Ovary (tissue), 9 donors: ENCODE data around the gene LRMDA. TPM values are rescaled to one million over a fixed set of nuclear protein-coding genes. Genes with fewer than 3 reads are reported as not detected.

ENCODE experiments used
- DNase-seq, 5 donors: peaks; one replicate each; pipeline ENCODE4 v3.0.0-alpha.2; 2019 to 2020
- H3K27ac ChIP-seq, 2 donors: fragments of 200-600 bp; one replicate each; pipeline versions ENCODE4 v1.5.1 to v1.8.0; 2019 to 2022
- H3K27me3 ChIP-seq: fragments of 200-600 bp; one replicate; pipeline ENCODE4 v1.8.0; 2022
- H3K36me3 ChIP-seq: fragments of 200-600 bp; sonication (generic); one replicate; pipeline ENCODE4 v1.5.1; 2019
- H3K4me1 ChIP-seq: one replicate; pipeline ENCODE4 v1.8.1; 2013; ENCODE audit warnings: mild to moderate bottlenecking, moderate library complexity; ENCODE audit not compliant: insufficient read depth
- H3K4me3 ChIP-seq: fragments of 200-600 bp; sonication (generic); one replicate; pipeline ENCODE4 v1.5.1; 2017
- H3K9me3 ChIP-seq, 2 donors: fragments of 200-600 bp in 1 of 2; sonication (generic) in 1 of 2; one replicate each; pipeline versions ENCODE4 v1.5.1 to v1.8.1; 2013 to 2019; ENCODE audit warnings: mild to moderate bottlenecking in 1 of 2, moderate library complexity in 1 of 2
- EP300 ChIP-seq: sonication (generic); formaldehyde crosslinking; IDR thresholded peaks from one replicate; pipeline ENCODE4 v1.6.1; 2017; ENCODE audit warnings: antibody characterized with exemption
- POLR2A ChIP-seq: fragments of 450-650 bp; IDR thresholded peaks from one replicate; pipeline ENCODE4 v1.6.1; 2017; ENCODE audit warnings: antibody characterized with exemption, mild to moderate bottlenecking, moderate library complexity
- WGBS, 3 donors: extraction: QIAGEN DNeasy Blood & Tissue Kit in 1 of 3; methylation state at CpG; one replicate each; pipeline versions ENCODE4 v1.1.5 to v1.1.7; 2013 to 2017; 5-methylcytosine and 5-hydroxymethylcytosine counted together
- intact Hi-C, 4 donors: fragments of 100-400 bp; cut with DNase I; formaldehyde crosslinking; loops; one replicate each; pipeline versions ENCODE4 v1.11.0 to v1.15.1; 2022 to 2023
- polyA plus RNA-seq, 2 donors: library from polyadenylated mRNA; stranded (reverse); fragments of 200-250 nt in 1 of 2; fragments of 350-450 nt in 1 of 2; fragmentation: Illumina TruSeq in 1 of 2; extraction: RNeasy Lipid Tissue Mini Kit (QIAGEN cat#74804) in 1 of 2; gene quantifications; one replicate each; pipeline ENCODE4 v1.2.3, GENCODE V29; 2013 to 2014
- total RNA-seq, 7 donors: library from RNA; depleted of rRNA in 2 of 7; stranded (reverse); fragments of >200 nt in 2 of 7; fragmentation: NEBNext Ultra II Directional in 3 of 7; extraction: Animal tissue kit (Norgen Biotek cat#: 25700) in 3 of 7; gene quantifications; one replicate each; pipeline versions ENCODE4 v1.1.0 to v1.2.4, GENCODE V29; 2016 to 2023
- TF ChIP-seq, protein P1 (sequence below), 3 donors: fragments of 450-650 bp in 2 of 3; fragments of 200-600 bp in 1 of 3; IDR thresholded peaks; one replicate each; pipeline versions ENCODE4 v1.5.1 to v1.8.0; 2016 to 2022; ENCODE audit warnings: antibody characterized with exemption in 3 of 3, mild to moderate bottlenecking in 1 of 3
- donor health status: DM: no; HTN: no; CAD: no; lungs with moderate emphysema.
- donor health status: DM: no; HTN: no; CAD: no.
- donor health status: Bipolar disorder and iron deficiency.
- donor health status: DM: yes; HTN: yes; CAD: no.
- donor health status: DM: no; HTN: no; CAD: no.
- donor health status: DM: yes; HTN: yes; CAD: no.

LRMDA gene
- total and polyA plus RNA-seq, 9 donors, result 14.8 to 30.7 (median 22.9) TPM

DNA sequence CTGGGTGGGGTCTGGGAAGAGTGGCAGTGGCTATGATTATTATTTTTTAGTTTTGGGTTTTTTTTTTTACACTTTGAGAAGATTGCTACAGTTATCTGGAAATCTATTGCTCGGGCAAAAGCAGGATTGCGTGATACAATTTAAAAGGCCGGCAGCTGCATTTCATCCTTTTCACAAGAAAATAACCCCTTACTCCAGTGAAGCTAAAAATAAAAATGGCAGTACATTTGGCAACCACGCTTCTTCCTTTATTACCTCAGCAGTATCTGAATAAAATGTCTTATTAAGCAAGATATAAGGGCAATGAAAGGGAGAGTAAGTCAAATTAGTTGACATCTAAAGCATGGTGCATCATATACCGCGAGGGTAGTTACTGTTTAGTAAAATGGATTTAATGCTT lies 496.8 kb downstream of the LRMDA start:
- Histone ChIP-seq H3K27ac (no peak overlapping the region), H3K36me3 (no peaks in the 10 kb centered on the region), H3K9me3 (no peaks in the 10 kb centered on the region), H3K27me3 (no peaks in the 10 kb centered on the region), H3K4me3 (no peak overlapping the region), H3K4me1 (no peaks in the 10 kb centered on the region)
- DNase-seq, result no peak
- TF ChIP-seq, protein P1, sequence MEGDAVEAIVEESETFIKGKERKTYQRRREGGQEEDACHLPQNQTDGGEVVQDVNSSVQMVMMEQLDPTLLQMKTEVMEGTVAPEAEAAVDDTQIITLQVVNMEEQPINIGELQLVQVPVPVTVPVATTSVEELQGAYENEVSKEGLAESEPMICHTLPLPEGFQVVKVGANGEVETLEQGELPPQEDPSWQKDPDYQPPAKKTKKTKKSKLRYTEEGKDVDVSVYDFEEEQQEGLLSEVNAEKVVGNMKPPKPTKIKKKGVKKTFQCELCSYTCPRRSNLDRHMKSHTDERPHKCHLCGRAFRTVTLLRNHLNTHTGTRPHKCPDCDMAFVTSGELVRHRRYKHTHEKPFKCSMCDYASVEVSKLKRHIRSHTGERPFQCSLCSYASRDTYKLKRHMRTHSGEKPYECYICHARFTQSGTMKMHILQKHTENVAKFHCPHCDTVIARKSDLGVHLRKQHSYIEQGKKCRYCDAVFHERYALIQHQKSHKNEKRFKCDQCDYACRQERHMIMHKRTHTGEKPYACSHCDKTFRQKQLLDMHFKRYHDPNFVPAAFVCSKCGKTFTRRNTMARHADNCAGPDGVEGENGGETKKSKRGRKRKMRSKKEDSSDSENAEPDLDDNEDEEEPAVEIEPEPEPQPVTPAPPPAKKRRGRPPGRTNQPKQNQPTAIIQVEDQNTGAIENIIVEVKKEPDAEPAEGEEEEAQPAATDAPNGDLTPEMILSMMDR (IDR thresholded peaks at IDR 0.05), result no peak
- no peak for TF ChIP-seq EP300
- TF ChIP-seq POLR2A, result no peak
- WGBS, 3 donors, result 92 to 94% (median 93%) methylated on average over 6 of the region's 6 CpGs
- intact Hi-C loops, result no loop called here

DNA sequence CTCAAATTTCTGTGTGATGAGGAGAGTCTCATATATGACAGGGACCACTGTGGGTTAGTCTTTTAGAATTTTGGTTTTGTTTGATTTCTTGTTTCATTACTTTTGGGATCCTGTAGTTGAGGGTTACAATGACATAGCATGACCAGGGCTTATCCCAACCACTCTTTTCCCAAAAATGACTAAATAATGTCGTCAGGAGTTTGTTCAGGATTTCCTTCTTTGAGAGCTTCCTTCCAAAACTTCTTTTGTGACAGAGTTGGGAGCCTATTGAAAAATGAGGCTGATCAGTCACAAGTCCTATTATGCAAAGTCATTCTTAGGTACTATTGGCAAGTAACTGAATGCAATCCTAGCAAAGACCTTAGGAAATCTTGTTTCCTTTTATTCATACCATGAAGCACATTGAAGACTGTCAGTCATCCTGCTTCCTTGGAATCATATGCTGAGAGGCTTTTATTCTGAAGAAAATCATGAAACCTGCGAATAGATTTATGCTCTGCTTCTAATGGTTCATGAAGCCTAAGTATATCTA lies 498.3 kb downstream of the LRMDA start:
- DNase-seq, result no peak
- H3K9me3 ChIP-seq, result no peaks in the 10 kb centered on the region
- TF ChIP-seq, protein P1 (IDR thresholded peaks at IDR 0.05), result no peak
- no peak for TF ChIP-seq EP300
- no peaks in the 10 kb centered on the region for H3K27me3 ChIP-seq
- H3K36me3 ChIP-seq, result no peaks in the 10 kb centered on the region
- intact Hi-C loops, result no loop called here
- no peaks in the 10 kb centered on the region for H3K4me1 ChIP-seq
- H3K4me3 ChIP-seq, result no peak overlapping the region
- no peak overlapping the region for H3K27ac ChIP-seq
- WGBS, 3 donors, result 90 to 92% (median 91%) methylated on average over 2 of the region's 2 CpGs

GRCh38 chr10:75932921-75933320 lies 501.5 kb downstream of the LRMDA start:
- Histone ChIP-seq H3K4me3 (no peak overlapping the region), H3K36me3 (no peaks in the 10 kb centered on the region), H3K27me3 (no peaks in the 10 kb centered on the region), H3K9me3 (no peaks in the 10 kb centered on the region), H3K4me1 (peaks cover 3% of the 10 kb centered on the region), H3K27ac (no peak overlapping the region)
- WGBS, 3 donors, result 89 to 95% (median 94%) methylated on average over 3 of the region's 3 CpGs
- no peak for TF ChIP-seq POLR2A
- TF ChIP-seq, protein P1 (IDR thresholded peaks at IDR 0.05), result no peak
- no peak for TF ChIP-seq EP300
- intact Hi-C loops, result no loop called here
- no peak for DNase-seq

GRCh38 chr10:75935240-75935639 lies 503.8 kb downstream of the LRMDA start:
- DNase-seq, result no peak
- H3K27ac ChIP-seq, result no peak overlapping the region
- peaks cover 3% of the 10 kb centered on the region for H3K4me1 ChIP-seq
- no peak overlapping the region for H3K4me3 ChIP-seq
- no peaks in the 10 kb centered on the region for H3K9me3 ChIP-seq
- WGBS, 3 donors, result 67 to 82% (median 76%) methylated on average over 3 of the region's 3 CpGs
- H3K27me3 ChIP-seq, result no peaks in the 10 kb centered on the region
- intact Hi-C loops, result no loop called here
- no peaks in the 10 kb centered on the region for H3K36me3 ChIP-seq
- no peak for TF ChIP-seq POLR2A
- no peak for TF ChIP-seq EP300
- TF ChIP-seq, protein P1 (IDR thresholded peaks at IDR 0.05), result no peak
